HEK293 (cell line): Measurements from ENCODE around the gene PNKD.
A peak's percentile ranks its signal among the peaks of the same experiment; 100 is the strongest.

Source experiments
- ELK4 ChIP-seq: IDR thresholded peaks from 2 replicates; pipeline ENCODE4 v1.6.1; 2011; ENCODE audit warnings: mild to moderate bottlenecking, low read depth, low read length, borderline replicate concordance
- GLIS2 ChIP-seq: fragments of 450-650 bp; formaldehyde crosslinking; IDR thresholded peaks from 2 replicates; pipeline ENCODE4 v1.5.1; 2016; ENCODE audit warnings: missing biosample characterization, missing genetic modification characterization
- MYNN ChIP-seq: fragments of 450-650 bp; formaldehyde crosslinking; IDR thresholded peaks from 2 replicates; pipeline ENCODE4 v1.5.1; 2016; ENCODE audit warnings: missing biosample characterization, missing genetic modification characterization, borderline replicate concordance
- PBX3 ChIP-seq: sonication (generic); formaldehyde crosslinking; IDR thresholded peaks from 2 replicates; pipeline ENCODE4 v1.8.1; 2022; ENCODE audit warnings: mild to moderate bottlenecking, moderate library complexity, missing genetic modification reagents
- ZBTB44 ChIP-seq: fragments of 450-650 bp; IDR thresholded peaks from 2 replicates; pipeline ENCODE4 v1.5.1; 2018; ENCODE audit warnings: missing biosample characterization, mild to moderate bottlenecking, missing genetic modification characterization
- ZBTB49 ChIP-seq: fragments of 450-650 bp; formaldehyde crosslinking; IDR thresholded peaks from 2 replicates; pipeline ENCODE4 v1.5.1; 2016; ENCODE audit warnings: missing biosample characterization, missing genetic modification characterization, low read depth
- ZFHX2 ChIP-seq: fragments of 450-650 bp; formaldehyde crosslinking; conservative IDR thresholded peaks from 2 replicates; pipeline ENCODE4 v1.5.1; 2016; ENCODE audit warnings: missing biosample characterization, missing genetic modification characterization
- ZFP69B ChIP-seq: fragments of 450-650 bp; formaldehyde crosslinking; IDR thresholded peaks from 2 replicates; pipeline ENCODE4 v1.5.1; 2016; ENCODE audit warnings: missing biosample characterization, missing genetic modification characterization
- ZNF140 ChIP-seq: fragments of 450-650 bp; formaldehyde crosslinking; IDR thresholded peaks from 2 replicates; pipeline ENCODE4 v1.5.1; 2016; ENCODE audit warnings: missing biosample characterization, missing genetic modification characterization
- ZNF169 ChIP-seq: fragments of 450-650 bp; formaldehyde crosslinking; IDR thresholded peaks from 2 replicates; pipeline ENCODE4 v1.5.1; 2016; ENCODE audit warnings: missing biosample characterization, missing genetic modification characterization
- ZNF174 ChIP-seq: fragments of 450-650 bp; formaldehyde crosslinking; IDR thresholded peaks from 2 replicates; pipeline ENCODE4 v1.5.0; 2017; ENCODE audit warnings: missing biosample characterization, mild to moderate bottlenecking, missing genetic modification characterization
- ZNF184 ChIP-seq: fragments of 450-650 bp; IDR thresholded peaks from 2 replicates; pipeline ENCODE4 v1.5.1; 2018; ENCODE audit warnings: missing biosample characterization, mild to moderate bottlenecking, missing genetic modification characterization
- ZNF214 ChIP-seq: fragments of 450-650 bp; formaldehyde crosslinking; IDR thresholded peaks from 2 replicates; pipeline ENCODE4 v1.5.1; 2017; ENCODE audit warnings: missing biosample characterization, mild to moderate bottlenecking, missing genetic modification characterization, borderline replicate concordance
- ZNF239 ChIP-seq: fragments of 450-650 bp; formaldehyde crosslinking; IDR thresholded peaks from 2 replicates; pipeline ENCODE4 v1.5.1; 2016; ENCODE audit warnings: missing biosample characterization, missing genetic modification characterization
- ZNF24 ChIP-seq: fragments of 450-650 bp; formaldehyde crosslinking; IDR thresholded peaks from 2 replicates; pipeline ENCODE4 v1.5.1; 2016; ENCODE audit warnings: missing biosample characterization, missing genetic modification characterization
- ZNF391 ChIP-seq: fragments of 450-650 bp; formaldehyde crosslinking; IDR thresholded peaks from 2 replicates; pipeline ENCODE4 v1.5.1; 2016; ENCODE audit warnings: low read depth, missing biosample characterization, missing genetic modification characterization, borderline replicate concordance
- ZNF394 ChIP-seq: fragments of 450-650 bp; formaldehyde crosslinking; IDR thresholded peaks from 2 replicates; pipeline ENCODE4 v1.5.1; 2016; ENCODE audit warnings: missing biosample characterization, missing genetic modification characterization, mild to moderate bottlenecking, moderate library complexity, borderline replicate concordance
- ZNF416 ChIP-seq: fragments of 450-650 bp; formaldehyde crosslinking; IDR thresholded peaks from 2 replicates; pipeline ENCODE4 v1.5.1; 2016; ENCODE audit warnings: missing biosample characterization, missing genetic modification characterization
- ZNF488 ChIP-seq: fragments of 450-650 bp; formaldehyde crosslinking; IDR thresholded peaks from 2 replicates; pipeline ENCODE4 v1.5.1; 2016; ENCODE audit warnings: missing biosample characterization, missing genetic modification characterization
- ZNF501 ChIP-seq: fragments of 450-650 bp; formaldehyde crosslinking; IDR thresholded peaks from 2 replicates; pipeline ENCODE4 v1.5.1; 2016; ENCODE audit warnings: missing biosample characterization, missing genetic modification characterization
- ZNF521 ChIP-seq: fragments of 450-650 bp; formaldehyde crosslinking; IDR thresholded peaks from 2 replicates; pipeline ENCODE4 v1.5.1; 2017; ENCODE audit warnings: missing biosample characterization, mild to moderate bottlenecking, missing genetic modification characterization
- ZNF529 ChIP-seq: fragments of 450-650 bp; formaldehyde crosslinking; IDR thresholded peaks from 2 replicates; pipeline ENCODE4 v1.5.1; 2017; ENCODE audit warnings: missing genetic modification characterization, missing biosample characterization; ENCODE audit not compliant: insufficient replicate concordance
- ZNF548 ChIP-seq: fragments of 450-650 bp; formaldehyde crosslinking; IDR thresholded peaks from 2 replicates; pipeline ENCODE4 v1.5.1; 2016; ENCODE audit warnings: missing biosample characterization, missing genetic modification characterization
- ZNF580 ChIP-seq: fragments of 450-650 bp; formaldehyde crosslinking; IDR thresholded peaks from 2 replicates; pipeline ENCODE4 v1.5.1; 2016; ENCODE audit warnings: missing biosample characterization, missing genetic modification characterization
- ZNF621 ChIP-seq: fragments of 450-650 bp; formaldehyde crosslinking; IDR thresholded peaks from 2 replicates; pipeline ENCODE4 v1.5.1; 2017; ENCODE audit warnings: missing biosample characterization, missing genetic modification characterization
- ZNF707 ChIP-seq: fragments of 450-650 bp; formaldehyde crosslinking; IDR thresholded peaks from 2 replicates; pipeline ENCODE4 v1.5.1; 2016; ENCODE audit warnings: missing biosample characterization, missing genetic modification characterization
- ZNF776 ChIP-seq: fragments of 450-650 bp; formaldehyde crosslinking; IDR thresholded peaks from 2 replicates; pipeline ENCODE4 v1.5.0; 2017; ENCODE audit warnings: missing biosample characterization, missing genetic modification characterization, borderline replicate concordance
- ZNF785 ChIP-seq: fragments of 450-650 bp; formaldehyde crosslinking; IDR thresholded peaks from 2 replicates; pipeline ENCODE4 v1.5.1; 2016; ENCODE audit warnings: missing biosample characterization, missing genetic modification characterization
- ZSCAN30 ChIP-seq: fragments of 450-650 bp; IDR thresholded peaks from 2 replicates; pipeline ENCODE4 v1.5.1; 2018; ENCODE audit warnings: missing biosample characterization, mild to moderate bottlenecking, missing genetic modification characterization, moderate library complexity
- ZSCAN4 ChIP-seq: fragments of 450-650 bp; formaldehyde crosslinking; IDR thresholded peaks from 2 replicates; pipeline ENCODE4 v1.5.1; 2017; ENCODE audit warnings: missing biosample characterization, missing genetic modification characterization

PNKD gene

GRCh38 chr2:218269900-218270720 lies at the start of gene PNKD, which contains the start of gene AAMP (continued):
- TF ChIP-seq ZNF174 (no peak), PBX3 (CRISPR knock-in tag) (peak; percentile 98), ZNF214 (tag by site-specific recombination) (no peak), ZNF140 (no peak), ZNF776 (tag by site-specific recombination) (no peak), ZNF501 (tag by site-specific recombination) (0 out of 2 replicates have a peak, but pooled peaks have one; percentile 84), ZFP69B (peak; percentile 52; the same call in 1 of the 2 replicates), ZNF394 (tag by site-specific recombination) (no peak), ZNF24 (tag by site-specific recombination) (peak; percentile 54; the same call in 1 of the 2 replicates), MYNN (tag by site-specific recombination) (no peak), ZNF184 (tag by site-specific recombination) (no peak), ZNF521 (no peak), ZSCAN4 (tag by site-specific recombination) (no peak), ZBTB49 (tag by site-specific recombination) (no peak), ZNF580 (0 out of 2 replicates have a peak, but pooled peaks have one; percentile 66), ZNF707 (tag by site-specific recombination) (no peak), ZNF529 (tag by site-specific recombination) (no peak), ELK4 (no peak), ZNF488 (tag by site-specific recombination) (no peak), ZNF621 (tag by site-specific recombination) (no peak), ZNF169 (tag by site-specific recombination) (no peak), ZNF785 (no peak), ZNF416 (no peak), ZNF548 (no peak), ZNF391 (tag by site-specific recombination) (0 out of 2 replicates have a peak, but pooled peaks have one; percentile 1), ZNF239 (tag by site-specific recombination) (no peak), ZFHX2 (tag by site-specific recombination) (peak; percentile 79), GLIS2 (tag by site-specific recombination) (no peak; the same call in 1 of the 2 replicates), ZSCAN30 (tag by site-specific recombination) (no peak), ZBTB44 (tag by site-specific recombination) (no peak)
